HG03354 (cell line): ENCODE measurements around the gene C15orf40.
"Not testable (repeated sequence)": the region's sequence is repeated elsewhere in the genome, so short reads cannot be mapped to it uniquely, and the experiment has no call there.

Experiments
- ATAC-seq: cut with Tn5 transposase; IDR thresholded peaks from one replicate; pipeline ENCODE4 v1.9.1; 2021; ENCODE audit warnings: mild to moderate bottlenecking; ENCODE audit not compliant: unreplicated experiment, poor library complexity, severe bottlenecking

C15orf40 gene

DNA sequence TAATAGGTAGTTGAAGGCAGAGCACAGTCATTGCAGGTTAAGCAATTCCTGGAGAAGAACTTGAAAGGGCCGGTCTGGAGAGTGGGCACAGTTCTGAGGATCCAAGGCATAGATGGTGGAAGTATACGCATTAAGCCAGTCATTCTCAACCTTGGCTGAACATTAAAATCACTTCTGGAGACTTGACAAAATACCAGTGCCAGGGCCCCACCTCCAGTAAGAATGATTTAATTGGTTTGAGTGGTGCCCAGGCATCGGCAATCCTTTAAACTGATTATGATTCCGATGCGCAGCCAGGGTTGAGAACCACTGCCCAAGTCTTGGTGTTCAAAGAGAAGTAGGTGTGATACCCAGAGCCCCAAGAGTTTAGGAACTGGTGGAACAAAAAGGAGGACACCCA is 52.0 kb downstream of the C15orf40 start:
- ATAC-seq = no peak

DNA sequence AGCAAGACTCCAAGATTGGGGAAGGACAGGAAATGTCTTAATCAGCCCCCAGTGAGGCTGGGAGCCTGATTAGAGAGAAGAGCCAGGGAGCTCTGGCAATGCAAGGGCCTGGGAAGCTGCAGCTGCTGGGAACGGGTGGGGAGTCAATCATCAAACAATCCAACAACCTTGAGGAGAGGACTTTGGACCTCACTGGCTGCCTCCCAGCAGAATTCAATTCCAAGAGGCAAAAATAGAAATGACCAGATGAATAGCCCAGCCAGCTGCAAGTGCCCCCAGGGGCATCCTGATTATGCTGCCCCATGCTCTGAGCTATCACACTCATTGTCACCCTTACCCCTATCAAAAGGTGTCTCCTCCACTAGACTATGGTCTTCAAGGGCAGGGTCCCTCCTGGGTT is 52.8 kb downstream of the C15orf40 start:
- no peak for ATAC-seq

DNA sequence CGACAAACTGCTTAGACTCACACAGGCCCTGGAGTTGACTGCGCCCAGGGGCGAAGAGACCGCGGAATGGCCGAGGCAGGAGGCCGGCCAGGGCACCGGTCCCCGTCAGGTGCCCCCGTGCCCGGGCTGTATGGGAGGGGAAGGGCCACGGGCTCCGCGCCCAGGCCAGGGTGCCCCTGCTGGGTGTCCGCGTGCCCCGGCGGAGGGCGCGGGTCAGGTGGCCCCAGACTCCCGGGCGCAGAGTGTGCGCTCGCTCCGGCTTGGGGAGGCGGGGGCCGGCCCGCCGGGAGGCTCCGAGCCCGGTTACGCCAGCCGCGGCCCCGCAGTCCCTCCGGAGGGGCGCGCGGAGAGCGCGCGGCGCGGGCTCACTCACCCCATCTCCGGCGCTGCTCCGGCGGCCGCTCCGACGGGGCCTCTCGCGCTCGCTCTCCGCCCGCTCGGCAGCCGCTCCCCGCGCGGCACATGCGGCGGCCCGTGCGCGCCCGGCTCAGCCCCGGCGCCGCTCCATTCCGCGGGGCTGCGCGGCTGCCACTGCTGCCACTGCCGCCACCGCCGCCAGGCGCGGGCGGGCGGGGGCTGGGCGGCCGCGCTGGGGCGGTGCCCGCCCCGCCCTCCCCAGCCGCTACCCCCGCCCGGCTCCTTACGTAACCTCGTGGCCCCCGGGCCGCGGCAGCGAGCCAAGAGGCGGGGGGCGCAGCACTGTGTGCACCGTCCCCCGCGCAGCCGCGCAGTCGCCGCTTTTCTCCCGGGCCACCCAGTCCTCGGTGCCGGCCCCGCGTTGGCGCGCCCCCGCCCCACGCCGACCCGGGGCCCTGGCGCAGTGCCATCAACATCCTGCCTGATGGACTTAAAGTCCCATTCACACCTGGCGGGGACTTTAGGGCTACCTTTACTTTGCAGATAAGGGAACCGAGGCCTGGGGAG is 59.0 kb downstream of the C15orf40 start, which contains the start of gene HOMER2:
HOMER2 (minus strand) TSS at position 563 of the 924 bp plus-strand sequence; CDS start at position 378, 185 bp downstream.
- no peak for ATAC-seq

DNA sequence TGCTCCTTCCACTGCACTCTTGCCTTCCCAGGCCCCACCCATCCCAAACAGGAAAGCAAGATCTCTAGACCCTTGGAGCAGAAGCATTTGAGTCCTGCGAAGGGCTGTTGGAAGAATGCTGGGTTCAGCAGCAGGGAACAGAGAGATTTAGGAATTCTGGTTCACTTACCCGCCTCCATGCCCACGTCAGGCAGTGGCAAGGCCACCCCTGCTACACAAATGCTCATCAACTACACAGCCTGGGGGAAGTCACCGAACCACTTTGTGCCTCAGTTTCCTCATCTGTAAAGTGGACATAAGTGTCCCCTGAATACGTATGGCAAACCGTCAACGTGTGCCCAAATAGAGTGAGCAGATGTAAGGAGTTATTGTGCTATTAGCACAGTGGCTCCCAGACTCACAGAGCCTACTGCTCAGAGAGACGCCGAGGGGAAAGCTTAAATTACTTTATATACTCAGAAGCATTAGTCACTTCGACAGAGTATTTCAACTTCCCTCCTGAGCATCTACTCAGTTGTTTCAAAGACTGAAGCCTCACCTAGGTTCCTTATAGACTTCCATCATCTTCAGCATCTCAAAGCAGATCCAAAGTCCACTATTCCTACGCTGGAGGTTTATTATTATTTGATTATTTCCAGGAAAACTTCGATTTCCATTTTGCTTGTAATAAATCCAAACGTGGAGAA is 59.8 kb downstream of the C15orf40 start:
- ATAC-seq = no peak

DNA sequence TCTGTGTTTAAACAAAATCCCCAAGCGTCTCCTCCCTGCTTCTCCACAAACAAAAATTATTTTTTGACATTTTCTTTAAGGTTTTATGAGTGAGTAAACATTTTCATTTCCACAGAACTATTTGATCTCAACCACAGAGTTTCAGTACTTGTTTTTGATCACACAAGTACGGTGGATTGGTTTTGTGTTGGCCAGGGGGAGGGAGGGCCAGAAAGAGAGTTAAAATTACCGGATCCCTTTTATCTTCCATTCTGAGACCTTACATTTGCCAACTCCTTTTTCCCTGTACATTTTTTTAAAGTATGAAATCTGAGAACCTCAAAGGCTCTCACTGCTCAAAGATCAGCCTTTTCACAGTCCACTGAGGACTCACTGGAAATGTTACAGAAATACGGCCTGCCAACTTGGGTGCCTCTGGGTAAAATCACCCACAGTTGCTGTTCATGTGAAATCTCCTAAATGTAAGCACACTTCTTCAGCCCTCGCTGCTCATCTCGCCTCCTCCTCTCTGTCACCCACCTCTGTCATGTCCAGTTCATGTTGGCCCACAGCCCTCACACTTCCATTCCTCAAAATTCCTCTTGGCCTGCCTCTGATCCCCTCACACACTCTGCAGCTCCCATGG is 60.6 kb downstream of the C15orf40 start:
- peak; percentile 57 for ATAC-seq

DNA sequence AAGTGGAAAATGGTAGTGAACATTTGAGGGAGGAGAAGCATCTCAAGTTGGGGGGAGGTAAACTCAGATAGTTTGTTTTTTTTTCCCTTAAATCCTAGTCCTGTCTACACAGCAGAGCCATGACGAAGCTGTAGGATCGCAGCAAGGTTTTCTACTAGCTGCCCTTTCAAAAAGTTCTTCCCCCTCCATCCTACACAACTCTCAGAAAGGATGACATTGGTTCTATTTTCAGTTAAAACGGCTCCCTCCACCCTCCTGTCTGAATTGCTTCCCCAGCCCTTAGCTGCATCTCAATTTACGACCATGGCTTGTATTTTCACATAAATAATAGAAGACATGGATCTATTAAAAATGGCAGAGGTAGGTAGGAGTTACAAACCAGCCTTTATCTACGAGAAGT is 61.1 kb downstream of the C15orf40 start:
- no peak for ATAC-seq

DNA sequence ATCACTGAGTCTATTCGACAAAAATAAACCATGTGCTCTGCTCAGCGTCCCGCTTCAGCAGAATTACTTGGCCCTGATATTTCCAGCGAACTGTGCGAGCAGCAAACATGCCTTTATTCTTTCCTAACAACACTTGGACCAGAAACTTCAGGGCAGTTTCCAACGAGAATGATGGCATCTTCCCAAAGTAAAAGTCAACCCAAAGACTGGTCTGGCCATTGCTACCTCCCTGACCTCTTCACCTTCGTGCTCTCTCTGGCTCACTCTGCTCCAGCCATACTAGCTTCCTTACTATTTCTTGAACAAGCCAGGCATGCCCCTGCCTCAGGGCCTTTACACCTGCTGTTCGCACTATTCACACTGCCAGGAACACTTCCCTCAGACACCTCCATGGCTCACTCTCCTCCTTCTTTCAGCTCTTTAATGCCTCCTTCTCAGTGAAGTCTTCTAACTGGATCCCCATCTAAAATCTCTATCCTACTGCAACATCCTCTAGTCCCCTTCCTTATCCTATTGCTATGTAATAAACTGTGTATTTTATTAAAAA is 65.2 kb downstream of the C15orf40 start:
- ATAC-seq = no peak

DNA sequence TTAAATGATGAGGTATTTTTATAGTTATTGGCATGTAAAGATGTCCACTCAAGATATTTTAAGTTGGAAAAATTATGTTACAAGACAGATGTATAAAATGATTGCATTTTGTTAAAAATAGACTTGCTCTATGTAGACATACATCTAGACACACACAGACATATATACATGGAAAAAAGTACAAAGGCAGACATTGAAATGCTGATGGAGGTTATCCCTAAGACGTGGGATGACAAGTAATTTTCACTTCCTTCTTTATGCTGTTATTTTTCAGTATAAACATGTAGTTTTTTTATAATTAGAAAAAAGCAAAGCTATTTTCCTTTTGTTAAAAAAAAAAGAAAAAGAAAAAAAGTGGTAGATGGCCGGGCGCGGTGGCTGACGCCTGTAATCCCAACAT is 66.1 kb downstream of the C15orf40 start:
- no peak for ATAC-seq

DNA sequence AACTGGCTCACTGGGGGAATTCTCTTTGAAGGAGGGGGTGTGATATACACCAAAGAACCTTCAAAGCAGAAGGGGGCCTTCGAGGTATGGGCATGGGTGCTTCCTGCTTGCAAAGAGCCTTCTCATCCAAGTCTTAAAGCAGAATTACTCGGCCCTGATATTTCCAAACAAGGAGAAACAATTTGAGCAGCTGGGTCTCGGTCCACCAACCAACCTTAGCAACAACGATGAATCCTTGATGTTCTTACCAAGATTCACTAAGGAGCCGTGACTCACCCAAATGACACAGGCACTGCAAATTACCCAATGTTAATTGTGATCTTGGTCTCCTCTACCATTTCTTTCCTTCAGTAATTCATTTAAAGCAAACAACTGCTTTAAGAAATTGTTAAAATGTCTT is 66.6 kb downstream of the C15orf40 start:
- ATAC-seq = no peak

DNA sequence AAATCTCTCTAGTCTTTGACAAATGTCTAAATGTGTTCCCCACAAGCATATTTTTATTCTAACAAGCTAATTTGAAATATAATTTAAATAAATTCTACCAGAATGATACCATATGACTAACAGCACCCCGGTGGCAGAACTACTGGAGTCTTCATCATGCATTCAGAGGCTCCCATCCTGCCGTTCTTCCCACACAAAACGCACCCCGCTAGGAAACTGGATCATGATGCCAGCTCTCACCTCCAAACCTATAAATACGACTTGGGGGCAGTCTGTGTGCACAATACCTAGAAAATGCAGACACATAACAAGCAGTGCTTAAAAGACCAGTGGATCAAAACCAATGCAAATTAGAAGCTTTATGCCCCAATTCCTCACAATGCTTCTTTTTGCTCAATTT is 67.4 kb downstream of the C15orf40 start:
- ATAC-seq = no peak

DNA sequence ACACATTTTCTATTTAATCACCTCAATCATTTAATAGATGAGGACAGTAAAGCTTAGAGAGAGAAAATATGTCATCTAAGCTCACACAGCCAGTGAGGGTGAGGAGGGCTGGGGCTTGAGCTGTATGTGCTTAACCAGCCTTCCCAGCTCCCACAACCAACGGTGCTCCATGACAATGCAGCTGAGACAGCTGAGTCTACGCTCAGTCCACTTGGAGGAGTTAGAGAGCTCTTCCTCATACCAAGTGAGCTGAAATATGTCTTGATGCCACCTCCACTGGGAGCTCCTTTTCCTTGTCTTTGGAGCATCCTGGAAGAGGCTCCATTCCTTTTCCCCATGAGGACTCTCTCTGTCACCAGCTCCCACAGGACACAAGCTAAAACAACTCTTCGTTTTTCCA is 68.3 kb downstream of the C15orf40 start:
- ATAC-seq = no peak

DNA sequence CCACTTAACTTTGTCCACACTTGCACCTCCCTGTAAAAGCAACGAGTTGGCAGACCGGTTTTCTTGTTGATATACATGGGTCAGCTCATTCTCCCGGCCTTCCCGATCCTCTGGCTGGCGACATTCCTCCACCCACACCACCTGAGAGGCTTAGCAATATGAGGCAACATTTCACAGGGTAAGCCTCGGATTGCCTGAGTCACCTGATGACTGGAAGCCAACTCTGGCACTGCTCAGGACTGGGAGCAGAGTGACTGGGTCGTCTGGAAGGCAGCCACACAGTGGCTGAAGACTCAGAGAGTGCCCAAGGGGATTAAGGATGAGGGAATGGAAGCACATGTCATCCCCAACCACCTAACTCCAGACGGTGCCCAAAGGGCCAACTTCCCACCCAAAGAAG is 68.7 kb downstream of the C15orf40 start:
- no peak for ATAC-seq

DNA sequence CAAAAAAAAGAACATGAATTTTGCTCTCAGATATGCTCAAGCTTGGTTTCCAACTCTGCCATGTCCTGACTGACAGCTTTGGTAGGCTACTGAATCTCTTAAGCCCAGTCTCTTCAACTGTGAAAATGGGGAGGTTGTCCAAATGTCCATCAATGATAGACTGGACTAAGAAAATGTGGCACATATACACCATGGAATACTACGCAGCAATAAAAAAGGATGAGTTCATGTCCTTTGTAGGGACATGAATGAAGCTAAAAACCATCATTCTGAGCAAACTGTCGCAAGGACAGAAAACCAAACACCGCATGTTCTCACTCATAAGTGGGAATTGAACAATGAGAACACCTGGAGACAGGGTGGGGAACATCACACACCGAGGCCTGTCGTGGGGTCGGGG is 71.8 kb downstream of the C15orf40 start:
- ATAC-seq = not testable (repeated sequence)
